Sigmoid colon (tissue), 7 donors: ENCODE data around the gene SIRT5. TPM values are rescaled to one million over a fixed set of nuclear protein-coding genes. Genes with fewer than 3 reads are reported as not detected.

ENCODE experiments used
- DNase-seq: peaks from one replicate; pipeline ENCODE4 v3.0.0-alpha.2; 2019
- H3K27ac ChIP-seq, 4 donors: fragments of 200-600 bp; sonication (generic); one replicate each; pipeline ENCODE4 v1.5.1; 2016 to 2019; ENCODE audit warnings: mild to moderate bottlenecking in 1 of 4
- H3K27me3 ChIP-seq, 3 donors: fragments of 200-600 bp; sonication (generic); one replicate each; pipeline ENCODE4 v1.5.1; 2019; ENCODE audit warnings: mild to moderate bottlenecking in 1 of 3
- H3K36me3 ChIP-seq, 4 donors: fragments of 200-600 bp; sonication (generic); one replicate each; pipeline ENCODE4 v1.5.1; 2016 to 2019
- H3K4me1 ChIP-seq, 4 donors: fragments of 200-600 bp; sonication (generic); one replicate each; pipeline ENCODE4 v1.5.1; 2017 to 2019
- H3K4me3 ChIP-seq, 4 donors: fragments of 200-600 bp; sonication (generic); one replicate each; pipeline ENCODE4 v1.5.1; 2017 to 2019; ENCODE audit warnings: mild to moderate bottlenecking in 2 of 4, moderate library complexity in 1 of 4
- H3K9me3 ChIP-seq, 4 donors: fragments of 200-600 bp in 3 of 4; sonication (generic) in 3 of 4; one replicate each; pipeline versions ENCODE4 v1.5.1 to v1.6.1; 2013 to 2019
- CTCF ChIP-seq, 4 experiments: fragments of 450-650 bp in 3 of 4; fragments of 200-600 bp in 1 of 4; IDR thresholded peaks; one replicate each; pipeline ENCODE4 v1.5.1; 2016 to 2019; ENCODE audit warnings: antibody characterized with exemption in 4 of 4, mild to moderate bottlenecking in 3 of 4, moderate library complexity in 2 of 4
- EP300 ChIP-seq, 4 donors: sonication (generic); formaldehyde crosslinking; IDR thresholded peaks; one replicate each; pipeline ENCODE4 v1.6.1; 2017; ENCODE audit warnings: antibody characterized with exemption in 4 of 4
- POLR2A ChIP-seq, 2 donors: fragments of 450-650 bp; IDR thresholded peaks; one replicate each; pipeline ENCODE4 v1.6.1; 2016; ENCODE audit warnings: antibody characterized with exemption in 2 of 2, mild to moderate bottlenecking in 2 of 2, moderate library complexity in 2 of 2
- POLR2AphosphoS5 ChIP-seq, 4 donors: sonication (generic); formaldehyde crosslinking; IDR thresholded peaks; one replicate each; pipeline ENCODE4 v1.6.1; 2017; ENCODE audit warnings: antibody characterized with exemption in 4 of 4
- WGBS, 2 donors: extraction: QIAGEN DNeasy Blood & Tissue Kit; methylation state at CpG; one replicate each; pipeline ENCODE4 v1.1.7; 2013; 5-methylcytosine and 5-hydroxymethylcytosine counted together
- intact Hi-C: fragments of 100-400 bp; cut with DNase I; formaldehyde crosslinking; loops from one replicate; pipeline ENCODE4 v1.15.1; 2023
- polyA plus RNA-seq, 3 donors: library from polyadenylated mRNA; stranded (reverse); fragments of 200-250 nt; gene quantifications; one replicate each; pipeline ENCODE4 v1.2.3, GENCODE V29; 2013
- total RNA-seq, 4 donors: library from RNA; depleted of rRNA; stranded (reverse); fragments of >200 nt; gene quantifications; one replicate each; pipeline ENCODE4 v1.1.0, GENCODE V29; 2016
- donor health status: healthy with polysubstance abuse.
- donor health status: Bipolar disorder and iron deficiency.
- donor health status: healthy.

Gene SIRT5
- total and polyA plus RNA-seq, 7 donors: 5.8 to 13.3 (median 8.4) TPM

GRCh38 chr6:13614126-13614925 is 39.9 kb downstream of the SIRT5 start:
- Histone ChIP-seq H3K27ac (peak overlapping the region; percentile 84 to 95 (median 86)), H3K27me3 (no peaks in the 10 kb centered on the region), H3K9me3 (no peaks in the 10 kb centered on the region), H3K4me3 (peak overlapping the region; percentile 61 to 91 (median 72)), H3K36me3 (peaks cover 0 to 28% (median 10%) of the 10 kb centered on the region in 4 donors), H3K4me1 (peaks cover 0 to 30% (median 26%) of the 10 kb centered on the region in 4 donors)
- intact Hi-C loops: loop anchor here (2.0 kb wide), 1 partner anchor 40 kb away; the partner anchor contains the start of gene SIRT5
- 2 to 6% methylated on average over 38 of the region's 38 CpGs for WGBS, 2 donors
- TF ChIP-seq POLR2AphosphoS5 (IDR thresholded peaks at IDR 0.05) (no peak), POLR2A (IDR thresholded peaks at IDR 0.05) (no peak), EP300 (IDR thresholded peaks at IDR 0.05) (no peak), CTCF (IDR thresholded peaks at IDR 0.05) (peak in 1 of 4 experiments; percentile 6)
- DNase-seq: peak; percentile 74

GRCh38 chr6:13614926-13615791 is 40.8 kb downstream of the SIRT5 start, which contains the start of gene NOL7:
NOL7 (plus strand) TSS chr6:13615335; CDS start chr6:13615359, 24 bp downstream.
- Histone ChIP-seq H3K4me1 (peaks cover 0 to 30% (median 26%) of the 10 kb centered on the region in 4 donors), H3K27ac (peak within 1 kb of the TSS; percentile 84 to 95 (median 86)), H3K9me3 (no peaks in the 10 kb centered on the region), H3K36me3 (peaks cover 0 to 36% (median 18%) of the 10 kb centered on the region in 4 donors), H3K4me3 (peak within 1 kb of the TSS; percentile 61 to 91 (median 72)), H3K27me3 (no peaks in the 10 kb centered on the region)
- peak; percentile 99 for DNase-seq
- intact Hi-C loops: loop anchor here (1.0 to 5.0 kb wide), 4 partner anchors 40 to 197 kb away; partner anchors contain the start of genes MCUR1, RANBP9 and SIRT5
- TF ChIP-seq CTCF (IDR thresholded peaks at IDR 0.05) (peak; percentile 83 to 94 (median 89)), EP300 (IDR thresholded peaks at IDR 0.05) (no peak), POLR2A (IDR thresholded peaks at IDR 0.05) (peak; percentile 62 to 84), POLR2AphosphoS5 (IDR thresholded peaks at IDR 0.05) (peak; percentile 93 to 98 (median 96))
- 0 to 1% methylated on average over 85 of the region's 85 CpGs for WGBS, 2 donors

GRCh38 chr6:13615792-13616120 is 41.4 kb downstream of the SIRT5 start:
- Histone ChIP-seq H3K9me3 (no peaks in the 10 kb centered on the region), H3K4me1 (peaks cover 0 to 30% (median 26%) of the 10 kb centered on the region in 4 donors), H3K27ac (peak overlapping the region; percentile 84 to 95 (median 86)), H3K27me3 (no peaks in the 10 kb centered on the region), H3K4me3 (peak overlapping the region; percentile 61 to 91 (median 72)), H3K36me3 (peaks cover 0 to 42% (median 19%) of the 10 kb centered on the region in 4 donors)
- TF ChIP-seq EP300 (IDR thresholded peaks at IDR 0.05) (no peak), CTCF (IDR thresholded peaks at IDR 0.05) (no peak)
- peak; percentile 76 for DNase-seq
- 0% methylated on average over 14 of the region's 14 CpGs for WGBS, 2 donors
- intact Hi-C loops: loop anchor here (1.0 to 5.0 kb wide), 4 partner anchors 41 to 197 kb away; partner anchors contain the start of genes MCUR1, RANBP9 and SIRT5

DNA sequence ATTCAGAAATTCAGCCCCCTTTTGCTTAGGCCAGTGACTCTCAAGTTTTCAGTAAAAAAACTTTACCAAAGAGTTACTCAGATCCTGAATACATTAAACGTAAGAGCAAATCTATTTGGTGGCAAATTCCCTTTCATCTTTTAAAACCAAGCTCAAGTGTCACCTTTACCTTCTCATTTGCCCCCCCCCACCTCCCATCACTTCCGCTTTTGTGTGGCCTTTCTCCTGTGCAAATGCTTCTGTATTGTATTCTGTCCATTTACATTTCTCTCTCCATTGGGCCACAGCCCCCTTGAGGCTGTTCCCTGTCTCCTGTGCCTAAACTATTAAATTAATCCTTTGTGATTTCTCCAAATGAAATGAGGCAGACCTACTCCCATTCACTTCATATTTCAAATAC is 42.7 kb downstream of the SIRT5 start:
- intact Hi-C loops: loop anchor here (5.0 kb wide), 1 partner anchor 195 kb away; the partner anchor contains the start of gene MCUR1
- Histone ChIP-seq H3K27me3 (no peaks in the 10 kb centered on the region), H3K9me3 (no peaks in the 10 kb centered on the region), H3K4me3 (no peak overlapping the region), H3K27ac (no peak overlapping the region), H3K4me1 (peaks cover 0 to 30% (median 26%) of the 10 kb centered on the region in 4 donors), H3K36me3 (peaks cover 6 to 50% (median 25%) of the 10 kb centered on the region in 4 donors)
- DNase-seq: no peak
- no peak for TF ChIP-seq POLR2AphosphoS5 (IDR thresholded peaks at IDR 0.05)
- 79 to 82% methylated on average over 2 of the region's 2 CpGs for WGBS, 2 donors
